Neural cell (in vitro differentiated cells): Measurements from ENCODE around the gene RNU6-9. TPM values are rescaled to one million over a fixed set of nuclear protein-coding genes. Genes with fewer than 3 reads are reported as not detected.
"Not testable (repeated sequence)": the region's sequence is repeated elsewhere in the genome, so short reads cannot be mapped to it uniquely, and the experiment has no call there.

Source experiments
- H2AFZ ChIP-seq: fragments of 200-600, 300-800 bp; sonication (generic), shearing (Covaris generic); 2 replicates; pipeline ENCODE4 v1.6.0; 2014; ENCODE audit warnings: low read depth, mild to moderate bottlenecking, antibody characterized with exemption, low read length, moderate library complexity
- H3F3A ChIP-seq: fragments of 200-600 bp; shearing (Covaris generic); 2 replicates; pipeline ENCODE4 v1.6.1; 2016; ENCODE audit warnings: mild to moderate bottlenecking, moderate library complexity, mixed read lengths, antibody characterized with exemption, low read length; ENCODE audit not compliant: insufficient read depth, poor library complexity, severe bottlenecking
- H3K27ac ChIP-seq: fragments of 200-600, 300-800 bp; sonication (generic), shearing (Covaris generic); 2 replicates; pipeline ENCODE4 v1.5.1; 2014; ENCODE audit warnings: mild to moderate bottlenecking, low read length, moderate library complexity
- H3K27me3 ChIP-seq: fragments of 300-800, 200-600 bp; sonication (generic), shearing (Covaris generic); 2 replicates; pipeline ENCODE4 v1.6.0; 2014; ENCODE audit warnings: mild to moderate bottlenecking, low read depth, low read length, moderate library complexity; ENCODE audit not compliant: insufficient read depth
- H3K36me3 ChIP-seq: fragments of 300-800, 200-600 bp; sonication (generic), shearing (Covaris generic); 2 replicates; pipeline ENCODE4 v1.5.1; 2014; ENCODE audit warnings: mild to moderate bottlenecking, antibody characterized with exemption, low read length, moderate library complexity; ENCODE audit not compliant: insufficient read depth
- H3K4me2 ChIP-seq: fragments of 300-800, 200-600 bp; sonication (generic), shearing (Covaris generic); 2 replicates; pipeline ENCODE4 v1.6.0; 2014; ENCODE audit warnings: mild to moderate bottlenecking, low read length
- H3K4me3 ChIP-seq: fragments of 300-800, 200-600 bp; sonication (generic), shearing (Covaris generic); 2 replicates; pipeline ENCODE4 v1.5.1; 2014; ENCODE audit warnings: mild to moderate bottlenecking, low read length, moderate library complexity
- H3K79me2 ChIP-seq: fragments of 200-600 bp; shearing (Covaris generic); replicated peaks from 2 replicates; pipeline ENCODE4 v1.6.0; 2014; ENCODE audit warnings: mild to moderate bottlenecking, low read length, moderate library complexity; ENCODE audit not compliant: insufficient read depth
- H3K9ac ChIP-seq: fragments of 300-800, 200-600 bp; sonication (generic), shearing (Covaris generic); 2 replicates; pipeline ENCODE4 v1.6.1; 2016; ENCODE audit warnings: mild to moderate bottlenecking, low read length, mixed read lengths
- H3K9me2 ChIP-seq: fragments of 200-600 bp; shearing (Covaris generic); 2 replicates; pipeline ENCODE4 v1.6.1; 2016; ENCODE audit warnings: mild to moderate bottlenecking, low read length, mixed read lengths; ENCODE audit not compliant: insufficient read depth
- H3K9me3 ChIP-seq: fragments of 200-600, 300-800 bp; sonication (generic), shearing (Covaris generic); 2 replicates; pipeline ENCODE4 v1.6.1; 2016; ENCODE audit warnings: mild to moderate bottlenecking, mixed run types, low read length, moderate library complexity, mixed read lengths
- H4K20me1 ChIP-seq: fragments of 200-600 bp; shearing (Covaris generic); 2 replicates; pipeline ENCODE4 v1.6.1; 2016; ENCODE audit warnings: mild to moderate bottlenecking, mixed run types; ENCODE audit not compliant: insufficient read depth
- CTCF ChIP-seq: fragments of 450-650 bp; IDR thresholded peaks from 2 replicates; pipeline ENCODE4 v1.5.1; 2014; ENCODE audit warnings: antibody characterized with exemption, mild to moderate bottlenecking, moderate library complexity; ENCODE audit not compliant: poor library complexity, severe bottlenecking
- EP300 ChIP-seq: fragments of 450-650 bp; conservative IDR thresholded peaks from 2 replicates; pipeline ENCODE4 v1.6.1; 2014; ENCODE audit warnings: antibody characterized with exemption, mild to moderate bottlenecking, moderate library complexity; ENCODE audit not compliant: poor library complexity, severe bottlenecking
- EZH2 ChIP-seq: fragments of 200-600, 300-800 bp; shearing (Covaris generic), sonication (generic); IDR thresholded peaks from 2 replicates; pipeline ENCODE4 v1.6.1; 2014; ENCODE audit warnings: antibody characterized with exemption, low read length, borderline replicate concordance, mild to moderate bottlenecking; ENCODE audit not compliant: insufficient read depth, poor library complexity, severe bottlenecking
- MXI1 ChIP-seq: fragments of 450-650 bp; conservative IDR thresholded peaks from 2 replicates; pipeline ENCODE4 v1.6.1; 2014; ENCODE audit warnings: antibody characterized with exemption, mild to moderate bottlenecking; ENCODE audit not compliant: poor library complexity, severe bottlenecking
- POLR2AphosphoS5 ChIP-seq: IDR thresholded peaks from 2 replicates; pipeline ENCODE4 v1.6.1; 2012
- RAD21 ChIP-seq: fragments of 450-650 bp; conservative IDR thresholded peaks from 2 replicates; pipeline ENCODE4 v1.6.1; 2014; ENCODE audit warnings: antibody characterized with exemption, mild to moderate bottlenecking, moderate library complexity
- REST ChIP-seq: IDR thresholded peaks from 2 replicates; pipeline ENCODE4 v1.6.1; 2012; ENCODE audit warnings: borderline replicate concordance
- SMC3 ChIP-seq: fragments of 450-650 bp; conservative IDR thresholded peaks from 2 replicates; pipeline ENCODE4 v1.6.1; 2014; ENCODE audit warnings: antibody characterized with exemption, mild to moderate bottlenecking, moderate library complexity; ENCODE audit not compliant: poor library complexity
- TAF1 ChIP-seq: IDR thresholded peaks from 2 replicates; pipeline ENCODE4 v1.6.1; 2012; ENCODE audit warnings: low read depth
- polyA plus RNA-seq: library from polyadenylated mRNA; depleted of rRNA; stranded (reverse); fragments of >200 nt; gene quantifications from 2 replicates; pipeline ENCODE4 v1.2.3, GENCODE V29; 2014

Gene RNU6-9
- polyA plus RNA-seq, 1 donor from 2014 or later = not detected

GRCh38 chr19:852136-853013 is 40.9 kb upstream of the RNU6-9 start, which contains the start of gene ELANE:
Gene ELANE (plus strand): TSS chr19:852303. CDS start chr19:852329, 26 bp downstream.
- no peak within 1 kb of the TSS for H3K4me3 ChIP-seq
- H3K9me3 ChIP-seq = no peaks in the 10 kb centered on the region
- TF ChIP-seq RAD21 = no peak
- TF ChIP-seq REST = no peak
- TF ChIP-seq EZH2 = no peak
- no peaks in the 10 kb centered on the region for H3K79me2 ChIP-seq
- no peaks in the 10 kb centered on the region for H4K20me1 ChIP-seq
- no peak within 1 kb of the TSS for H3K27ac ChIP-seq
- no peak within 1 kb of the TSS for H3K4me2 ChIP-seq
- H3K27me3 ChIP-seq = no peaks in the 10 kb centered on the region
- H3F3A ChIP-seq = no peaks in the 10 kb centered on the region
- H3K36me3 ChIP-seq = no peaks in the 10 kb centered on the region
- H2AFZ ChIP-seq = no peak within 1 kb of the TSS
- H3K9ac ChIP-seq = no peak within 1 kb of the TSS
- no peaks in the 10 kb centered on the region for H3K9me2 ChIP-seq

- no peaks in the 10 kb centered on the region for H4K20me1 ChIP-seq
- no peak for TF ChIP-seq TAF1
- no peak for TF ChIP-seq EP300
- TF ChIP-seq EZH2 = no peak
- TF ChIP-seq CTCF = no peak
- TF ChIP-seq SMC3 = no peak
- no peak for TF ChIP-seq RAD21
- TF ChIP-seq REST = no peak
- TF ChIP-seq MXI1 = no peak
- TF ChIP-seq POLR2AphosphoS5 = no peak
- H3K9me2 ChIP-seq = no peaks in the 10 kb centered on the region
These were observed 40.2 kb upstream of the RNU6-9 start for GRCh38 chr19:853014-853585.

GRCh38 chr19:853614-854220 is 39.6 kb upstream of the RNU6-9 start:
- H3K4me3 ChIP-seq, H3K9me2 ChIP-seq, H3K9ac ChIP-seq, H3K4me2 ChIP-seq, H2AFZ ChIP-seq, H3K9me3 ChIP-seq, H3K79me2 ChIP-seq, H3K36me3 ChIP-seq, H3K27me3 ChIP-seq, H4K20me1 ChIP-seq, H3F3A ChIP-seq, H3K27ac ChIP-seq: not testable (repeated sequence)

More at GRCh38 chr19:853014-853585, 40.2 kb upstream of the RNU6-9 start:
- Histone ChIP-seq H2AFZ (no peak overlapping the region), H3K79me2 (no peaks in the 10 kb centered on the region), H3K4me2 (no peak overlapping the region), H3K27ac (no peak overlapping the region), H3K9ac (no peak overlapping the region), H3K4me3 (no peak overlapping the region), H3F3A (no peaks in the 10 kb centered on the region), H3K27me3 (peaks cover under 1% of the 10 kb centered on the region), H3K9me3 (no peaks in the 10 kb centered on the region), H3K36me3 (no peaks in the 10 kb centered on the region)
